ENCODE results near the gene C2orf92.
A peak's percentile ranks its signal among the peaks of the same experiment; 100 is the strongest.

Gene C2orf92

GRCh38 chr2:97730245-97730644, 60.7 kb downstream of the C2orf92 start:
- DNase-seq (ENCODE audit: low spot score) = no peak

- DNase-seq (ENCODE audit: low spot score) = peak; percentile 38
Measured at GRCh38 chr2:97731274-97732020, 61.9 kb downstream of the C2orf92 start.

- peak; percentile 46 for DNase-seq (ENCODE audit: low spot score)
Measured at GRCh38 chr2:97732436-97733340, 63.2 kb downstream of the C2orf92 start.

GRCh38 chr2:97733341-97734035, 64.0 kb downstream of the C2orf92 start:
- DNase-seq (ENCODE audit: low spot score) = peak; percentile 46

- DNase-seq (ENCODE audit: low spot score) = peak; percentile 60
Measured at GRCh38 chr2:97734061-97735051, 64.8 kb downstream of the C2orf92 start.

GRCh38 chr2:97735161-97735561, 65.6 kb downstream of the C2orf92 start:
- DNase-seq (ENCODE audit: low spot score) = peak; percentile 57

GRCh38 chr2:97736185-97736584, 66.7 kb downstream of the C2orf92 start:
- DNase-seq (ENCODE audit: low spot score) = no peak

GRCh38 chr2:97736608-97737330, 67.3 kb downstream of the C2orf92 start:
- peak; percentile 41 for DNase-seq (ENCODE audit: low spot score)

- DNase-seq (ENCODE audit: low spot score) = peak; percentile 55
Measured at GRCh38 chr2:97737421-97738178, 68.1 kb downstream of the C2orf92 start.

GRCh38 chr2:97738179-97739019, 68.9 kb downstream of the C2orf92 start:
- DNase-seq (ENCODE audit: low spot score) = peak; percentile 36

GRCh38 chr2:97739020-97739892, 69.7 kb downstream of the C2orf92 start:
- DNase-seq (ENCODE audit: low spot score) = peak; percentile 49

- DNase-seq (ENCODE audit: low spot score) = peak; percentile 31
Measured at GRCh38 chr2:97739893-97740245, 70.4 kb downstream of the C2orf92 start.

- DNase-seq (ENCODE audit: low spot score) = peak; percentile 63
Measured at GRCh38 chr2:97740590-97741182, 71.2 kb downstream of the C2orf92 start.

GRCh38 chr2:97741251-97741650, 71.7 kb downstream of the C2orf92 start:
- DNase-seq (ENCODE audit: low spot score) = no peak

- no peak for DNase-seq (ENCODE audit: low spot score)
Measured at GRCh38 chr2:97741686-97742085, 72.2 kb downstream of the C2orf92 start.

- DNase-seq (ENCODE audit: low spot score) = no peak
Measured at GRCh38 chr2:97742381-97742847, 72.9 kb downstream of the C2orf92 start.

GRCh38 chr2:97743913-97744312, 74.4 kb downstream of the C2orf92 start:
- DNase-seq (ENCODE audit: low spot score) = no peak

All from left forelimb (tissue), 1 donor.